Bladder microvascular endothelial cell (primary cell): ENCODE measurements around the gene PRKRA. TPM values are rescaled to one million over a fixed set of nuclear protein-coding genes. Genes with fewer than 3 reads are reported as not detected.

Experiments
- total RNA-seq: library from RNA; depleted of rRNA; stranded (reverse); fragments of >200 nt; gene quantifications from 2 replicates; pipeline ENCODE4 v1.2.3, GENCODE V29; 2014

Gene PRKRA
- 20.4 and 45.6 TPM in 2 replicates for total RNA-seq

GRCh38 chr2:178450774-178451525 lies at the start of gene PRKRA, which contains the start of gene PJVK:
Gene PRKRA (minus strand): TSS chr2:178451175. CDS start chr2:178451030, 145 bp downstream.
Gene PJVK (plus strand): TSS chr2:178451378. CDS start chr2:178453410, 2,032 bp downstream.

GRCh38 chr2:178480227-178481181 lies 29.5 kb upstream of the PRKRA start, which contains the start of gene PLEKHA3:
Gene PLEKHA3 (plus strand): TSS chr2:178480457. CDS start chr2:178480870, 413 bp downstream.

GRCh38 chr2:178478439-178479274 lies 27.7 kb upstream of the PRKRA start, which contains the start of gene FKBP7:
Gene FKBP7 (minus strand): TSS chr2:178478600. CDS start chr2:178478499, 101 bp downstream.

Other genes starting within 250 kb of the PRKRA start
- gene PJVK, start 203 bp upstream of the PRKRA start, total RNA-seq, result 0.32 and 1.3 TPM in 2 replicates
- 7.3 and 24.2 TPM in 2 replicates for gene FKBP7, start 27.4 kb upstream of the PRKRA start, total RNA-seq
- 3.9 and 11.1 TPM in 2 replicates for gene PLEKHA3, start 29.3 kb upstream of the PRKRA start, total RNA-seq